K562 (cell line): ENCODE results near the gene GBF1. TPM values are rescaled to one million over a fixed set of nuclear protein-coding genes. Genes with fewer than 3 reads are reported as not detected.

ENCODE experiments used
- ATAC-seq: fragments of 200-7000 bp; cut with Tn5 transposase; 3 replicates; pipeline ENCODE4 v1.9.1; 2020; ENCODE audit warnings: moderate library complexity
- BruUV-seq: library from RNA; stranded (reverse); fragments of 400-500 nt; replicated peaks from 2 replicates; lab custom pipeline; 2021; lab: Mats Ljungman, UMichigan
- CTCF ChIA-PET: fragments of 300-600 bp; formaldehyde crosslinking; extraction: SDS; loops from one replicate; lab custom pipeline; 2021; ENCODE audit warnings: low intra/inter-chr PET ratio; lab: Yijun Ruan, JAX
- POLR2A ChIA-PET: fragments of 300-600, 350-650 bp; sonication (Branson Sonifier 250); formaldehyde crosslinking; extraction: SDS; loops from one replicate; lab custom pipeline; 2021; ENCODE audit warnings: antibody characterized with exemption, inconsistent platforms; lab: Yijun Ruan, JAX
- DNase-seq, 4 experiments: peaks; one replicate each; pipeline versions ENCODE4 v3.0.0 to v3.0.0-alpha.2; 2011 to 2018; ENCODE audit warnings: low spot score in 3 of 4, mixed read lengths in 3 of 4; ENCODE audit errors: extremely low read depth in 1 of 4
- FAIRE-seq: peaks from 2 replicates; lab custom pipeline; 2011; peaks lifted over from hg19 to GRCh38; lab: Jason Lieb, UNC
- H2AFZ ChIP-seq: 2 replicates; pipeline ENCODE4 v1.6.0; 2011; ENCODE audit warnings: low read depth, low read length, control low read depth, inconsistent platforms
- H3K27ac ChIP-seq: fragments of 200-600 bp; 3 replicates; pipeline ENCODE4 v1.8.0; 2011; ENCODE audit warnings: low read depth, mild to moderate bottlenecking, control low read depth, inconsistent platforms, low read length, moderate library complexity, mixed read lengths; ENCODE audit errors: extremely low read depth
- H3K27me3 ChIP-seq, 2 experiments: fragments of 300-600 bp in 1 of 2; 2 replicates in 1 of 2; 3 replicates in 1 of 2; pipeline versions ENCODE4 v1.6.0 to v1.8.0; 2011; ENCODE audit warnings: inconsistent platforms in 2 of 2, low read length in 2 of 2, mild to moderate bottlenecking in 1 of 2, mixed read lengths in 1 of 2, moderate library complexity in 1 of 2; ENCODE audit not compliant: control insufficient read depth in 2 of 2, insufficient read depth in 2 of 2
- H3K36me3 ChIP-seq: fragments of 300-600 bp; 3 replicates; pipeline ENCODE4 v1.8.0; 2011; ENCODE audit warnings: mild to moderate bottlenecking, low read length, inconsistent platforms; ENCODE audit not compliant: control insufficient read depth, insufficient read depth
- H3K4me1 ChIP-seq, 2 experiments: fragments of 200-600 bp in 1 of 2; replicated peaks in 1 of 2; 2 replicates in 1 of 2; 3 replicates in 1 of 2; pipeline versions ENCODE4 v1.5.1 to v1.8.0; 2011; ENCODE audit warnings: inconsistent platforms in 2 of 2, low read length in 2 of 2, mild to moderate bottlenecking in 1 of 2, mixed read lengths in 1 of 2, moderate library complexity in 1 of 2; ENCODE audit not compliant: control insufficient read depth in 2 of 2, insufficient read depth in 2 of 2
- H3K4me2 ChIP-seq: 2 replicates; pipeline ENCODE4 v1.6.1; 2011; ENCODE audit warnings: low read length, control low read depth, inconsistent platforms, mixed read lengths; ENCODE audit not compliant: insufficient read depth
- H3K4me3 ChIP-seq: fragments of 200-600 bp; sonication (generic), shearing (Covaris generic); 2 replicates; pipeline ENCODE4 v1.5.1; 2016; ENCODE audit warnings: control low read depth, inconsistent platforms
- H3K79me2 ChIP-seq: fragments of 200-600 bp; 3 replicates; pipeline ENCODE4 v1.8.0; 2011; ENCODE audit warnings: low read length, inconsistent platforms; ENCODE audit not compliant: control insufficient read depth, insufficient read depth
- H3K9ac ChIP-seq, 2 experiments: 2 replicates each; pipeline versions ENCODE4 v1.6.0 to v1.6.1; 2011; ENCODE audit warnings: low read depth in 2 of 2, low read length in 2 of 2, control low read depth in 1 of 2, inconsistent platforms in 1 of 2, mild to moderate bottlenecking in 1 of 2, mixed read lengths in 1 of 2; ENCODE audit not compliant: insufficient read depth in 1 of 2
- H3K9me1 ChIP-seq: one replicate; pipeline ENCODE4 v1.6.0; 2011; ENCODE audit warnings: inconsistent platforms, mild to moderate bottlenecking, low read length, moderate library complexity; ENCODE audit not compliant: control insufficient read depth, insufficient read depth
- H3K9me3 ChIP-seq: replicated peaks from 2 replicates; pipeline ENCODE4 v1.5.1; 2011; ENCODE audit warnings: low read depth, low read length, inconsistent platforms; ENCODE audit not compliant: control insufficient read depth, insufficient read depth
- H4K20me1 ChIP-seq: replicated peaks from 2 replicates; pipeline ENCODE4 v1.6.1; 2011; ENCODE audit warnings: low read length, inconsistent platforms, mixed read lengths; ENCODE audit not compliant: control insufficient read depth, insufficient read depth
- ELF1 ChIP-seq: fragments of 200-800 bp; sonication (Bioruptor generic); IDR thresholded peaks from 2 replicates; pipeline ENCODE4 v1.6.1; 2016; ENCODE audit warnings: missing genetic modification characterization, missing compliant biosample characterization
- JUND ChIP-seq, 2 experiments: IDR thresholded peaks; 2 replicates in 1 of 2; 3 replicates in 1 of 2; pipeline ENCODE4 v1.6.1; 2011; ENCODE audit warnings: borderline replicate concordance in 2 of 2, low read depth in 2 of 2, low read length in 2 of 2, improper control_type of control experiment in 1 of 2, missing biosample characterization in 1 of 2, missing genetic modification characterization in 1 of 2, missing genetic modification reagents in 1 of 2
- OTX1 ChIP-seq: fragments of 450-650 bp; formaldehyde crosslinking; IDR thresholded peaks from 2 replicates; pipeline ENCODE4 v1.4.0; 2022; ENCODE audit warnings: mild to moderate bottlenecking
- PBX2 ChIP-seq, 2 experiments: IDR thresholded peaks in 1 of 2; conservative IDR thresholded peaks in 1 of 2; 2 replicates each; pipeline ENCODE4 v1.6.1; 2016; ENCODE audit warnings: low read depth in 2 of 2, mild to moderate bottlenecking in 1 of 2, missing compliant biosample characterization in 1 of 2, missing genetic modification characterization in 1 of 2, moderate library complexity in 1 of 2
- RHOXF2B ChIP-seq: fragments of 250-450 bp; sonication (Bioruptor Pico); conservative IDR thresholded peaks from 2 replicates; pipeline ENCODE4 v1.5.1; 2021
- SNRNP70 ChIP-seq: fragments of 200-400 bp; formaldehyde crosslinking; optimal IDR thresholded peaks from 2 replicates; pipeline ENCODE3; 2017; ENCODE audit warnings: low read depth, low read length
- WGBS: fragments of 100-300 bp; shearing (Covaris generic); methylation state at CpG from one replicate; pipeline ENCODE4 v1.1.6; 2016; ENCODE audit warnings: low coverage, mixed read lengths; ENCODE audit not compliant: insufficient coverage; ENCODE audit errors: missing lambda C conversion rate; 5-methylcytosine and 5-hydroxymethylcytosine counted together
- in situ Hi-C: fragments of 300-500 bp; cut with MboI; formaldehyde crosslinking; loops from 4 replicates; pipeline ENCODE4 v1.15.0; 2018; ENCODE audit warnings: inconsistent platforms, mixed read lengths
- intact Hi-C: fragments of 100-400 bp; cut with micrococcal nuclease; formaldehyde crosslinking; loops from 2 replicates; pipeline ENCODE4 v1.14.2; 2022
- polyA plus RNA-seq, 8 experiments: library from polyadenylated mRNA; depleted of rRNA in 4 of 8; stranded (reverse) in 5 of 8; unstranded in 3 of 8; fragments of >200 nt; fragmentation: Nextera tagmentation in 2 of 8; fragmentation: Illumina TruSeq in 1 of 8; extraction: Ambion mirVana in 2 of 8; extraction: Trizol in 1 of 8; gene quantifications; 2 replicates each; pipeline versions ENCODE4 v1.2.1 to v1.2.3, GENCODE V29; 2011 to 2014; ENCODE audit warnings: inconsistent platforms in 1 of 8, missing spikeins in 1 of 8
- total RNA-seq, 7 experiments: library from RNA; depleted of rRNA in 6 of 7; stranded (reverse); fragments of >200 nt in 6 of 7; fragmentation: Illumina TruSeq in 2 of 7; extraction: Trizol in 2 of 7; gene quantifications; 2 replicates each; pipeline versions ENCODE4 v1.2.1 to v1.2.3, GENCODE V29; 2011 to 2021; ENCODE audit warnings: low replicate concordance in 1 of 7
- TF ChIP-seq, protein P1 (sequence below): fragments of 450-650 bp; formaldehyde crosslinking; IDR thresholded peaks from 2 replicates; pipeline ENCODE4 v1.4.0; 2020; ENCODE audit warnings: mild to moderate bottlenecking, mixed read lengths
- TF ChIP-seq, protein P2 (sequence below): fragments of 450-650 bp; IDR thresholded peaks from 2 replicates; pipeline ENCODE4 v1.6.1; 2017; ENCODE audit warnings: mild to moderate bottlenecking, moderate library complexity
- TF ChIP-seq, protein P3 (sequence below): sonication (generic); formaldehyde crosslinking; IDR thresholded peaks from 2 replicates; pipeline ENCODE4 v1.4.0; 2020; ENCODE audit warnings: mild to moderate bottlenecking, missing genetic modification reagents

The GBF1 gene
- total and polyA plus RNA-seq, 9 of the 15 experiments (the other 6 are each of a cell fraction or from before 2014, with no cell fraction given), result 0.69 to 28.0 (median 10.3) TPM

GRCh38 chr10:102426803-102427287, 181.5 kb downstream of the GBF1 start:
- ChIA-PET POLR2A (interaction anchor here (0.6 to 1.5 kb wide), 3 partner anchors 13 to 215 kb away, joined by 3 to 4 read pairs (median 3); no protein-coding TSS in a partner anchor), CTCF (interaction anchor here (0.6 kb wide), 1 partner anchor 170 kb away, joined by 4 read pairs; no protein-coding TSS in a partner anchor)
- BruUV-seq, result no TSS peak
- ATAC-seq (no peak), DNase-seq (no peak), FAIRE-seq (no peak)
- Histone ChIP-seq H3K4me3 (no peak overlapping the region), H3K9me3 (no peaks in the 10 kb centered on the region), H3K27me3 (no peaks in the 10 kb centered on the region), H3K4me2 (no peak overlapping the region), H4K20me1 (no peaks in the 10 kb centered on the region), H3K9ac (0 out of 4 replicates have a peak overlapping the region, but pooled peaks of 1 of the 2 experiments have one; percentile 4), H2AFZ (no peak overlapping the region), H3K4me1 (peaks cover 10 to 25% of the 10 kb centered on the region in 2 experiments; a peak in 4 of 5 replicates), H3K79me2 (peaks cover 23% of the 10 kb centered on the region), H3K9me1 (no peaks in the 10 kb centered on the region), H3K36me3 (peaks cover 24% of the 10 kb centered on the region; the same call in 2 of the 3 replicates), H3K27ac (no peak overlapping the region)
- WGBS, result 50% methylated on average over 5 of the region's 7 CpGs
- intact Hi-C loops, result no loop called here
- in situ Hi-C loops, result loop anchor here (25.0 kb wide), 1 partner anchor 590 kb away; the partner anchor contains the start of gene KCNIP2
- no peak for TF ChIP-seq ELF1 (tag)
- TF ChIP-seq PBX2 (CRISPR knock-in tag; IDR thresholded peaks at IDR 0.05; ENCODE audit: low read depth), result no peak
- no peak for TF ChIP-seq PBX2 (tag; conservative IDR thresholded peaks at IDR 0.05; ENCODE audit: low read depth)
- TF ChIP-seq, protein P1, sequence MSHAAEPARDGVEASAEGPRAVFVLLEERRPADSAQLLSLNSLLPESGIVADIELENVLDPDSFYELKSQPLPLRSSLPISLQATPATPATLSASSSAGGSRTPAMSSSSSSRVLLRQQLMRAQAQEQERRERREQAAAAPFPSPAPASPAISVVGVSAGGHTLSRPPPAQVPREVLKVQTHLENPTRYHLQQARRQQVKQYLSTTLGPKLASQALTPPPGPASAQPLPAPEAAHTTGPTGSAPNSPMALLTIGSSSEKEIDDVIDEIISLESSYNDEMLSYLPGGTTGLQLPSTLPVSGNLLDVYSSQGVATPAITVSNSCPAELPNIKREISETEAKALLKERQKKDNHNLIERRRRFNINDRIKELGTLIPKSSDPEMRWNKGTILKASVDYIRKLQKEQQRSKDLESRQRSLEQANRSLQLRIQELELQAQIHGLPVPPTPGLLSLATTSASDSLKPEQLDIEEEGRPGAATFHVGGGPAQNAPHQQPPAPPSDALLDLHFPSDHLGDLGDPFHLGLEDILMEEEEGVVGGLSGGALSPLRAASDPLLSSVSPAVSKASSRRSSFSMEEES (CRISPR knock-in tag), result no peak
- TF ChIP-seq, protein P2, sequence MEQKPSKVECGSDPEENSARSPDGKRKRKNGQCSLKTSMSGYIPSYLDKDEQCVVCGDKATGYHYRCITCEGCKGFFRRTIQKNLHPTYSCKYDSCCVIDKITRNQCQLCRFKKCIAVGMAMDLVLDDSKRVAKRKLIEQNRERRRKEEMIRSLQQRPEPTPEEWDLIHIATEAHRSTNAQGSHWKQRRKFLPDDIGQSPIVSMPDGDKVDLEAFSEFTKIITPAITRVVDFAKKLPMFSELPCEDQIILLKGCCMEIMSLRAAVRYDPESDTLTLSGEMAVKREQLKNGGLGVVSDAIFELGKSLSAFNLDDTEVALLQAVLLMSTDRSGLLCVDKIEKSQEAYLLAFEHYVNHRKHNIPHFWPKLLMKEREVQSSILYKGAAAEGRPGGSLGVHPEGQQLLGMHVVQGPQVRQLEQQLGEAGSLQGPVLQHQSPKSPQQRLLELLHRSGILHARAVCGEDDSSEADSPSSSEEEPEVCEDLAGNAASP, result no peak
- TF ChIP-seq RHOXF2B (CRISPR knock-in tag), result no peak
- TF ChIP-seq SNRNP70, result no peak
- peak; percentile 22; the same call in 1 of the 2 replicates for TF ChIP-seq JUND (IDR thresholded peaks at IDR 0.05; ENCODE audit: borderline replicate concordance, low read depth, low read length)
- TF ChIP-seq JUND (tag; IDR thresholded peaks at IDR 0.05; ENCODE audit: borderline replicate concordance, low read depth, low read length), result no peak
- no peak for TF ChIP-seq OTX1 (CRISPR knock-in tag)
- TF ChIP-seq, protein P3, sequence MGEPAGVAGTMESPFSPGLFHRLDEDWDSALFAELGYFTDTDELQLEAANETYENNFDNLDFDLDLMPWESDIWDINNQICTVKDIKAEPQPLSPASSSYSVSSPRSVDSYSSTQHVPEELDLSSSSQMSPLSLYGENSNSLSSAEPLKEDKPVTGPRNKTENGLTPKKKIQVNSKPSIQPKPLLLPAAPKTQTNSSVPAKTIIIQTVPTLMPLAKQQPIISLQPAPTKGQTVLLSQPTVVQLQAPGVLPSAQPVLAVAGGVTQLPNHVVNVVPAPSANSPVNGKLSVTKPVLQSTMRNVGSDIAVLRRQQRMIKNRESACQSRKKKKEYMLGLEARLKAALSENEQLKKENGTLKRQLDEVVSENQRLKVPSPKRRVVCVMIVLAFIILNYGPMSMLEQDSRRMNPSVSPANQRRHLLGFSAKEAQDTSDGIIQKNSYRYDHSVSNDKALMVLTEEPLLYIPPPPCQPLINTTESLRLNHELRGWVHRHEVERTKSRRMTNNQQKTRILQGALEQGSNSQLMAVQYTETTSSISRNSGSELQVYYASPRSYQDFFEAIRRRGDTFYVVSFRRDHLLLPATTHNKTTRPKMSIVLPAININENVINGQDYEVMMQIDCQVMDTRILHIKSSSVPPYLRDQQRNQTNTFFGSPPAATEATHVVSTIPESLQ (CRISPR knock-in tag), result no peak
